ENCODE measurements around the gene KDELR3. TPM values are rescaled to one million over a fixed set of nuclear protein-coding genes. Genes with fewer than 3 reads are reported as not detected.

KDELR3 gene
- total and polyA plus RNA-seq, 2 donors (not counting 1 experiment from before 2014, with no cell fraction given), result 78.8 to 305 TPM

- TF ChIP-seq CTCF (conservative IDR thresholded peaks at IDR 0.05 in 1 of 2, IDR thresholded peaks at IDR 0.05 in 1 of 2; ENCODE audit: low read depth in 1 of 2, low read length in 2 of 2) (no peak), EZH2 (IDR thresholded peaks at IDR 0.05; ENCODE audit: low read length, missing control alignments) (no peak)
- Histone ChIP-seq H3K9me3 (ENCODE audit: control insufficient read depth, insufficient read depth, low read depth, low read length) (no peaks in the 10 kb centered on the region), H2AFZ (ENCODE audit: low read length) (no peak overlapping the region), H3K79me2 (ENCODE audit: control insufficient read depth, insufficient read depth, low read length) (no peaks in the 10 kb centered on the region), H3K4me2 (ENCODE audit: extremely low read depth, insufficient read depth, low read length) (no peak overlapping the region), H3K27ac (ENCODE audit: insufficient read depth, low read length) (no peak overlapping the region), H4K20me1 (ENCODE audit: control insufficient read depth, extremely low read depth, insufficient read depth, low read length) (no peaks in the 10 kb centered on the region), H3K4me1 (ENCODE audit: control insufficient read depth, extremely low read depth, insufficient read depth, low read length) (no peaks in the 10 kb centered on the region), H3K4me3 (replicated peaks in 1 of 4; ENCODE audit: control extremely low read depth in 1 of 4, insufficient read depth in 1 of 4, low read depth in 3 of 4, low read length in 4 of 4) (peak overlapping the region in 1 of 4 experiments; percentile 4), H3K27me3 (ENCODE audit: control insufficient read depth, insufficient read depth, low read length) (peaks cover 65% of the 10 kb centered on the region), H3K9ac (ENCODE audit: insufficient read depth, low read length) (no peak overlapping the region), H3K36me3 (ENCODE audit: control insufficient read depth, insufficient read depth, low read length) (no peaks in the 10 kb centered on the region)
- peak; percentile 39 to 45 for DNase-seq (ENCODE audit: low read depth in 2 of 2)
Observed at GRCh38 chr22:38455530-38456271, 12.2 kb upstream of the KDELR3 start.

- Histone ChIP-seq H3K4me1 (ENCODE audit: control insufficient read depth, extremely low read depth, insufficient read depth, low read length) (no peaks in the 10 kb centered on the region), H3K79me2 (ENCODE audit: control insufficient read depth, insufficient read depth, low read length) (no peaks in the 10 kb centered on the region), H4K20me1 (ENCODE audit: control insufficient read depth, extremely low read depth, insufficient read depth, low read length) (no peaks in the 10 kb centered on the region), H3K27me3 (ENCODE audit: control insufficient read depth, insufficient read depth, low read length) (peaks cover 65% of the 10 kb centered on the region), H3K9me3 (ENCODE audit: control insufficient read depth, insufficient read depth, low read depth, low read length) (no peaks in the 10 kb centered on the region), H3K27ac (ENCODE audit: insufficient read depth, low read length) (no peak overlapping the region), H3K36me3 (ENCODE audit: control insufficient read depth, insufficient read depth, low read length) (no peaks in the 10 kb centered on the region), H3K4me3 (replicated peaks in 1 of 4; ENCODE audit: control extremely low read depth in 1 of 4, insufficient read depth in 1 of 4, low read depth in 3 of 4, low read length in 4 of 4) (no peak overlapping the region), H2AFZ (ENCODE audit: low read length) (no peak overlapping the region), H3K4me2 (ENCODE audit: extremely low read depth, insufficient read depth, low read length) (no peak overlapping the region), H3K9ac (ENCODE audit: insufficient read depth, low read length) (no peak overlapping the region)
- TF ChIP-seq EZH2 (IDR thresholded peaks at IDR 0.05; ENCODE audit: low read length, missing control alignments) (no peak), CTCF (conservative IDR thresholded peaks at IDR 0.05 in 1 of 2, IDR thresholded peaks at IDR 0.05 in 1 of 2; ENCODE audit: low read depth in 1 of 2, low read length in 2 of 2) (no peak)
- DNase-seq (ENCODE audit: low read depth in 2 of 2), result no peak
Observed at GRCh38 chr22:38456272-38456835, 11.5 kb upstream of the KDELR3 start.

GRCh38 chr22:38456841-38457699 is 10.8 kb upstream of the KDELR3 start:
- Histone ChIP-seq H3K4me3 (replicated peaks in 1 of 4; ENCODE audit: control extremely low read depth in 1 of 4, insufficient read depth in 1 of 4, low read depth in 3 of 4, low read length in 4 of 4) (no peak overlapping the region), H3K27me3 (ENCODE audit: control insufficient read depth, insufficient read depth, low read length) (peaks cover 62% of the 10 kb centered on the region)

More at GRCh38 chr22:38456841-38457699, 10.8 kb upstream of the KDELR3 start:
- Histone ChIP-seq H3K27ac (ENCODE audit: insufficient read depth, low read length) (no peak overlapping the region), H4K20me1 (ENCODE audit: control insufficient read depth, extremely low read depth, insufficient read depth, low read length) (no peaks in the 10 kb centered on the region), H3K79me2 (ENCODE audit: control insufficient read depth, insufficient read depth, low read length) (no peaks in the 10 kb centered on the region), H3K9me3 (ENCODE audit: control insufficient read depth, insufficient read depth, low read depth, low read length) (no peaks in the 10 kb centered on the region), H2AFZ (ENCODE audit: low read length) (no peak overlapping the region), H3K4me2 (ENCODE audit: extremely low read depth, insufficient read depth, low read length) (no peak overlapping the region), H3K4me1 (ENCODE audit: control insufficient read depth, extremely low read depth, insufficient read depth, low read length) (no peaks in the 10 kb centered on the region), H3K36me3 (ENCODE audit: control insufficient read depth, insufficient read depth, low read length) (no peaks in the 10 kb centered on the region), H3K9ac (ENCODE audit: insufficient read depth, low read length) (no peak overlapping the region)
- DNase-seq (ENCODE audit: low read depth in 2 of 2), result no peak
- TF ChIP-seq CTCF (conservative IDR thresholded peaks at IDR 0.05 in 1 of 2, IDR thresholded peaks at IDR 0.05 in 1 of 2; ENCODE audit: low read depth in 1 of 2, low read length in 2 of 2), result no peak

Data from fibroblast of lung (primary cell).